ENCODE data around the gene IST1.

Gene IST1

GRCh38 chr16:71945616-71946015 lies 50.3 kb downstream of the IST1 start:
- no peak for TF ChIP-seq CTCF (IDR thresholded peaks at IDR 0.05; ENCODE audit: unreplicated experiment in 3 of 3)
- Mint-ChIP-seq H3K27ac (no peak overlapping the region), H3K36me3 (ENCODE audit: low read depth) (no peaks in the 10 kb centered on the region), H3K9me3 (no peaks in the 10 kb centered on the region), H3K4me1 (no peaks in the 10 kb centered on the region), H3K4me3 (no peak overlapping the region), H3K27me3 (ENCODE audit: low read depth) (peaks cover 3% of the 10 kb centered on the region)

GRCh38 chr16:71952825-71953224 lies 57.5 kb downstream of the IST1 start:
- Mint-ChIP-seq H3K36me3 (ENCODE audit: low read depth) (no peaks in the 10 kb centered on the region), H3K4me1 (peaks cover 5% of the 10 kb centered on the region), H3K4me3 (no peak overlapping the region), H3K27ac (no peak overlapping the region), H3K27me3 (ENCODE audit: low read depth) (peaks cover 5% of the 10 kb centered on the region), H3K9me3 (no peaks in the 10 kb centered on the region)
- no peak for TF ChIP-seq CTCF (IDR thresholded peaks at IDR 0.05; ENCODE audit: unreplicated experiment in 3 of 3)

GRCh38 chr16:71954180-71954579 lies 58.8 kb downstream of the IST1 start:
- no peak for TF ChIP-seq CTCF (IDR thresholded peaks at IDR 0.05; ENCODE audit: unreplicated experiment in 3 of 3)
- Mint-ChIP-seq H3K4me3 (no peak overlapping the region), H3K27me3 (ENCODE audit: low read depth) (peaks cover 5% of the 10 kb centered on the region), H3K36me3 (ENCODE audit: low read depth) (no peaks in the 10 kb centered on the region), H3K27ac (no peak overlapping the region), H3K4me1 (peaks cover 5% of the 10 kb centered on the region), H3K9me3 (no peaks in the 10 kb centered on the region)

GRCh38 chr16:71954699-71955195 lies 59.4 kb downstream of the IST1 start:
- no peak overlapping the region for H3K4me3 Mint-ChIP-seq
- H3K27me3 Mint-ChIP-seq (ENCODE audit: low read depth) = peaks cover 5% of the 10 kb centered on the region
- H3K9me3 Mint-ChIP-seq = no peaks in the 10 kb centered on the region
- H3K27ac Mint-ChIP-seq = no peak overlapping the region
- peaks cover 5% of the 10 kb centered on the region for H3K4me1 Mint-ChIP-seq
- TF ChIP-seq CTCF (IDR thresholded peaks at IDR 0.05; ENCODE audit: unreplicated experiment in 3 of 3) = no peak
- no peaks in the 10 kb centered on the region for H3K36me3 Mint-ChIP-seq (ENCODE audit: low read depth)

GRCh38 chr16:71956486-71956885 lies 61.2 kb downstream of the IST1 start:
- no peak overlapping the region for H3K27ac Mint-ChIP-seq
- H3K27me3 Mint-ChIP-seq (ENCODE audit: low read depth) = peaks cover 5% of the 10 kb centered on the region
- peaks cover 7% of the 10 kb centered on the region for H3K4me1 Mint-ChIP-seq
- H3K9me3 Mint-ChIP-seq = no peaks in the 10 kb centered on the region
- no peaks in the 10 kb centered on the region for H3K36me3 Mint-ChIP-seq (ENCODE audit: low read depth)
- no peak overlapping the region for H3K4me3 Mint-ChIP-seq
- TF ChIP-seq CTCF (IDR thresholded peaks at IDR 0.05; ENCODE audit: unreplicated experiment in 3 of 3) = no peak
